HG03460 (cell line): ENCODE measurements around the gene USP11.

Source experiments
- ATAC-seq: cut with Tn5 transposase; IDR thresholded peaks from one replicate; pipeline ENCODE4 v1.9.1; 2021; ENCODE audit not compliant: unreplicated experiment

The USP11 gene

DNA sequence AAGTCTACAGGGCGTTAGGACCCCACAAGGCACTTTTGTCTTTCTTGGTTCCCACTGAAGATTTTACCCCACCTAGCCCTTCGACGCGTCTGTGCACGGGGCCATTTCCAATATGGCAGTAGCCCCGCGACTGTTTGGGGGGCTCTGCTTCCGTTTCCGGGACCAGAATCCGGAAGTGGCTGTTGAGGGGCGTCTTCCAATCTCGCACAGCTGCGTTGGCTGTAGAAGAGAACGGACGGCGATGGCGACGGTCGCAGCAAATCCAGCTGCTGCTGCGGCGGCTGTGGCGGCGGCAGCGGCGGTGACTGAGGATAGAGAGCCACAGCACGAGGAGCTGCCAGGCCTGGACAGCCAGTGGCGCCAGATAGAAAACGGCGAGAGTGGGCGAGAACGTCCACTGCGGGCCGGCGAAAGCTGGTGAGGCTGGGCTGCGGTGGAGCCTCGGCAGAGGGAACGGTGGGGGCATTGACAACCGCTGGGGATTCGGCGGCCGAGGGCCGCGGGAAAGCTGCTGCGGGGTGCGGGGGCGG is at the start of gene USP11:
USP11 (plus strand) TSS at position 207 of the 530 bp plus-strand sequence; CDS start at position 242, 35 bp downstream.
- ATAC-seq, result peak; percentile 15

DNA sequence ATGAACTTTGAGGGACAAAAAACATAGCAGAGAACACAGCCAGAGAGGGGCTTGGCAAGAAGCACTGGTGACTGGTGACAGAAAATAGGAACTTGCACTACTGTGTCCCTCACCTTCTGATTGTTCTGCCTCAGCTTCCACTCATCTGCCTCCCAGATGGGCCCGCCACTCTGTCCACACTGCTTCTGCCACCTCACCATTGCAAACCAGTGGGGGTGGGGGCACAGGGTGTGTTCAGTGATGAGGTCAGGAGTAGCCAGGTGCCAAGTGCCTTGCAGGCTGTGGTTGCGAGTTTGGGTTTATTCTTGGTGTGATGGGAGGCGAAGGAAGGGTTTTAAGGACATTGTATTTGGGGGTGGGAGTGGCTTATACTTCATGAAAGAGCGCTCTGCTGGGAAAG is 48.3 kb upstream of the USP11 start:
- no peak for ATAC-seq

DNA sequence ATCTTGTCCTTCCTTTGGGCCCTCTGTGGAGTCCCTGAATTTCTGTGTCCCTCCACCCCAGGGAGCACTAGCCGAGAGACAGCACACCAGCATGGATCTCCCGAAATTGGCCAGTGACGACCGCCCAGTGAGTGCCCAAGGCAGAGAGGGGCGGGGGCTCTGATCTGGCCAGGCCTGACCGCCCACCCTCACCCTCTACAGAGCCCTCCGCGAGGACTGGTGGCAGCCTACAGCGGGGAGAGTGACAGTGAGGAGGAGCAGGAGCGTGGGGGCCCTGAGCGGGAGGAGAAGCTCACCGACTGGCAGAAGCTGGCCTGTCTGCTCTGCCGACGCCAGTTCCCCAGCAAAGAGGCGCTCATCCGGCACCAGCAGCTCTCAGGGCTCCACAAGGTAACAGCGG is 47.6 kb upstream of the USP11 start:
- ATAC-seq, result no peak

DNA sequence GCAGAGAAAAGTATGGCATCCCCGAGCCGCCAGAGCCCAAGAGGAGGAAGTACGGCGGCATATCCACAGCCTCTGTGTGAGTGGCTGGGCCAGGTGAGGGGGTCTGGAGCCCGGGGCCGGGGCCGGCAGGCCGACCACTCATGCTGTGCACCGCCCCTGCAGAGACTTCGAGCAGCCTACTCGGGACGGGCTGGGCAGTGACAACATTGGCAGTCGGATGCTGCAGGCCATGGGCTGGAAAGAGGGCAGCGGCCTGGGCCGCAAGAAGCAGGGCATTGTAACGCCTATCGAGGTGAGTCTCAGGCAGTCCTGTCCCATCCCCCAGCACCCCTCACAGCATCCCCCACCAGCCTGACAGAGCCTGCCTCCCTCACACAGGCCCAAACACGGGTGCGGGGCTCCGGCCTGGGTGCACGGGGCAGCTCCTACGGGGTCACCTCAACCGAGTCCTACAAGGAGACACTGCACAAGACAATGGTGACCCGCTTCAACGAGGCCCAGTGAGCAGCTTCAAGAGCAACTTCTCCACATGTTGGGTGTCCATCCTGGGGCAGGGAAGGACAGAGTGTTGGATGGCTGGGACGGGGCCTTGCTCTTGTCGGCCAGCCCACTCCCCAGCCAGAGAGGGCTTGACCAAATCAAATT is 46.6 kb upstream of the USP11 start:
- ATAC-seq, result no peak

DNA sequence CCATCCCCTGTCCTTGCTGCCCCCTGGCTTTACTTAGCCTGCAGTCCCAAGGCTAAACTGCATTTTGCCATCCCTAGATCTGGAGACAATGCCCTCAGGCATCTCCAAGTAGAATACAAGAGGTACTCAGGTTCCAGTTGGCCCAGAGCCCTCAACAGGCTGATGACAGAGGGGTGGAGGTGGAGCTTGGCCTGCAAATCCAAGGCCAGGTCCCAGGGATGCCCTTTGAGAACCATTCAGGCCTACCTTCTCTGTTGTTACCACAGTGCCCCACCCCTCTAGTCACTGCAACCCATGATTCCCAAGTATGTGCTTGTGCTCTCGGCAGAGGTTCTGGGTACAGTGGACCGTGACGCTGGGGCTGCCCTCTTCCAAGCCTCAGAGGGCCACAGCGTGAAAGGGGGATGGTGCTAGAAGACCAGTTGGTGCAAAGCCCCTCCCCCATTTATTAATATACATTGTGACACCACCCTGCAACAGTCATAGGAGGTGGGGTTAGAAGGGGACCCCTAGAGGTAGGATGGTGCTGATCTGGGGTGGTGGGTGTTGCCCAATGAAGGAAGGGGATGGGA is 45.6 kb upstream of the USP11 start:
- ATAC-seq, result no peak

DNA sequence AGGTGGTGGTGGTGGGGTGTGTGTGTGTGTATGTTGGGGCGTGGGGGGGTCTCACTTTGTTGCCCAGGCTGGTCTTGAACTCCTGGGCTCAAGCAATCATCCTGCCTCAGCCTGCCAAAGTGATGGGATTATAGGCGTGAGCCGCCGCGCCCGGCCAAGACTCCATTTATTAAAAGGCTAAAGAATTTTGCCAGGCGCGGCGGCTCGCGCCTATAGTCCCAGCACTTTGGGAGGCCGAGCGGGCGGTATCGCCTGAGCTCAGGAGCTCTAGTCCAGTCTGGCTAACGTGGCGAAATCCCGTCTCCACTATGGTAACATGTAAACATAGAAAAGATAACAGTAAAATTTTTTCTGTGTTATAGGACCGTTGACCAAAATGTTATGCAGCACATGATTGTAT is 42.9 kb upstream of the USP11 start:
- ATAC-seq, result no peak

DNA sequence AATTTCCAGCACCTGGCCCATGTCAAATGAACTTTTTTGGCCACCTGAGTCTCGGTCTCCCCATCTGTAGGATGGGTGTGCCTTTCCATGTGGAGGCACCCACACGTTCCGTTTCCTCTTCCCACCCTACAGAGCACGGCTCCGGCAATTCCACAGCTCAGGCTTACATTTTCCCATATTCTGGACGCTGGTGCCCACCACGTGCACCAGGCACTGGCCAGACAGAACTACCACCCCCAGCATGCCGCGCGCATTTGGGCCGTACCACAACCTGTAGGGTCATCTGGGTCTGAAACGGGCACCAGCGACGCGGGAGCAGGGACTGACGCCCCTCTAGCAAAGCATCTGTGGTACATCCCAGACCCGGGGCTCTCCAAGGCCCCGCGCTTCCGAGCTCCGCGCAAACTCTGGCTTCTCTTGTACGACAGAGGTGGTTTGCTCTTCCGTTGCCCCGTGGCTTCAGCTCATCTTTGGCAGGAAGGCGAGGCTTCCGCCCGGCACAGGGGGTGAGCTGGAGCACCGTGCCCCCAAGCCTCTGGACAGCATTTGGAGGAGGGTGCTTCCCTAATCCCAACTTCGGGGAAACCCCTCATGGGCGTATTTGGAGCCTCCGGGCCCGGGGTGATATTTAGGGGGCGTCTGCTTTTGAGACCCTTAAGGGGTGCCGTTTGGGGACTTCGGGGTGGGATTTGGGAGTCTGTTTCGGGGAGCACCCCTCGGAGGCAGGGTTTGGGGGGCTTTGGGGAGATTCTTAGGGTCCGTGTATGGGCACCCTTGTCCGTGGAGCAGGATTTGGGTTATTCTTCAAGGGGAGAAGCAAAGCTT is 42.2 kb upstream of the USP11 start:
- peak; percentile 70 for ATAC-seq

DNA sequence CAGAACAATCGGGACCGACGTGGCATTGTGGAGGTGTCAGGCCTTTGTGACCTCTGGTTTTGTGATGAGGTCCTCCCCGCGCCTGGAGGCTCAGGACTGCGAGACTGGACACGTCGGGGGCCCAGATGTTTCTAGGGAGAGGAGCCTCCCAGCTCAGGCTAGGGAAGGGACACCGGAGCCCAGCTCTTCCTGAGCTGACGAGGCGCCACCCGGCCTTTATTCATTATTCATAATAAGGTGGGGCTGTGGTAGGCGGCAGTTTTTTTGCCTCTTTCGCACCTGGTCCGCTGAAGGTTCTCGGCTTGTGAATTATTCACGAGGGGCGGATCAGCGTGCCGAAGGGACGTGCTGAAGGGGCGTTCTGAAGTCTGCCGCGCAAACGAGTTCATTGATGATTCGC is 41.5 kb upstream of the USP11 start:
- no peak for ATAC-seq

DNA sequence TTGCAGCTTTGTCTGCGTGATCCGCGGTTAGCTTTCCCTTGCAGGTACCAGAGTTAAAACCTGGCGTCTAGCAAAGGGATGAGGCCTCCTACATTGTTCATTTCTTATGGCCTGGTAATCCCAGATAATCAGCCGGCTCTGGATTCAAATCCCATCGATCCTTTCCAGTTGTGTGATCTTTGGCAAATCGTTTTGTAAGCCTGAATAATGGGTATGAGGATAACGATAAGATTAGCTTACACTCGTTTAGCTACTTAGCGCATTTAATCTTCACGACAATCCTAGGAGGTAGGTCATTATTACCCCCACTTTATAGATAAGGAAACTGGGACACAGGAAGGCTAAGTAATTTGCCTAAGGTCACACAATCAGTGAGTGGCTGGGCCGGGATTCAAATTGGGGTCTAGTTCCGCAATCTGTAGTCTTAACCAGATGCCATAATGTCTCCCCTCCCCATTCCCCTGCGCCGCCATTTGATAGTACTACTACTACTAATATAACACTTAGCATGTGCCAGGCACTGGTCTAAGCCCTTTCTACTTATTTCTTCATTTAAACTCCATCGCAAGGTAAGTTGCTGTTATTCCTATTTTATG is 40.9 kb upstream of the USP11 start:
- ATAC-seq, result no peak

DNA sequence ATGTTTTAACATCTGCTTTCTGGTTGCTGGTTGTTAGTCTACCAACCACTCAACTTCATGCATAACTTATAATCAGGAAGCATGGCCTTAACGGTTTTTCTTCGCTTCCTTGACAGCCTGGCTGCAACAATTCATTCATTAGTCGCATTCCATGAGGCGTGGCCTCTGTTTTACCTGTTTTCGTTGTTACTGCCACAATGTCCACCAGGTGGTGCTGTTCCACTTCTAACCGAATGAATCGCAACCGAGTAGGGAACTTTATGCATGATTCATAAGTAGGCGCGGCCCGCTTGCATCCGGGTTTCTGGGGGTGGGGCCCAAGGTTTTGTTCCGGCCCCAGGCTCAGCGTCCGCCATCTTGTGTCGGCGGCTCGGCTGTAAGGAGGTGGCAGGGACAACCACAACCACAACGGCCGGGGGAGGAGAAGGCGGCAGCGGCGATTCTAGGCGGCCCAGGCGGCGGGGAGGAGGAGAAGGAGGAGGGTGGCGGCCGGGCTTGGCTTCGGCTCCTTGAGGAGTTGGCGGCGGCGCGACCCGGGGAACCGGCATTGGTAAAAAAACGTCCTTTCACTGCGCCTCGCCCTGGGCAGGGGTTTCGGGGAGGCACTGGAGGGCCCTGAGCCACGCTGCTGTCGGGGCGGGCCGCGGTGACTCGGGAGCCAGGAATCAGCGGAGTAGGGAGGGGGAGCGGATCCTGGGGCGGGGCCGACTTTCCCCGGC is 39.2 kb upstream of the USP11 start, which contains the start of gene UBA1:
UBA1 (plus strand) TSS at position 355 of the 719 bp plus-strand sequence. CDS start 4,974 bp downstream, outside the sequence.
- peak; percentile 47 for ATAC-seq

DNA sequence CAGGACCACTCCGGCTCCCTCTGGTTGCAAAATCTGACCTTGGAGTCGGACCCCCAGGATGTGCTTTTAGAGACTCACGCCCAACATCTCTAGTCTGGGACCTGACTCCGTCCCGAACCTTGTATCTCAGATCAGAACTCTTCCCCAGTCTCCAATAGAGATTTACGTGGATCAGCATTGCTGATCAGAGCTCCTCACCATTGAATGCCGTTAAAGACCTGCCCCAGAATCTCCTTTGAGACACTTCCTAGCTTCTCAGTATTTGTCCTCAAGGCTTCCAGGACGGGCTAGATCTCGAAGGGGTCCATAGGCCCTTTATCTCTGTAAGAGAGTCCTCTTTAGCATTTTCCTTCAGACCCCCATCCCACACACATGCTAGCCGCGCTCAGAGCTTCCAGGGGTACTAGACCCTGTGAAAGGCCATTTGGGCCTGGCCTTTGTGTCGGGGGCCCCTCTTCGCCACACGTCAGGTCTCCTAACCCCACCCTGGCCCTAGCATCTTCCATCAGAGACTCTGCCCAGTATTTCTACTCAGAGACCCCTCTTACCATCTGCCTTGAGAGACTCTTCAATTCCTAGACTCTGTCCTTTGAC is 38.5 kb upstream of the USP11 start:
- no peak for ATAC-seq

DNA sequence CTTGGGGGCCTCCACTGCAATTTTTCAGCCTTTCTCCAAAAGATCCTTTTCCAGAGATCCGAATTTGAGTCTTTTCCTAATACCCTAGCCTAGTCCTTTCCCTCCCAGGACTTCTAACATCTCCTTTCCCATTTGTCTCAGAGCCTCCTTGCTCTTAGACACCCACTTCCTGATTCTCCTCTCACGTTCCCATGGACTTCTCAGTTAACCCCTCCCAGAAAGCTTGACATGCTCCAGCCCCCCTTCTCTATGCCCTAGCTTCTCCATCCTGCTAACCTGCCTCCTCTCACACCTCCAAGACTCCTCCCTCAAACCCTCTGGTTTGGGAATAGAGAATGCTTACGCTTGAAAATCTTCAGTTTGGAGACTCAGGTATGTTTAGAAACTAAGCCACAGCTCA is 36.7 kb upstream of the USP11 start:
- no peak for ATAC-seq

DNA sequence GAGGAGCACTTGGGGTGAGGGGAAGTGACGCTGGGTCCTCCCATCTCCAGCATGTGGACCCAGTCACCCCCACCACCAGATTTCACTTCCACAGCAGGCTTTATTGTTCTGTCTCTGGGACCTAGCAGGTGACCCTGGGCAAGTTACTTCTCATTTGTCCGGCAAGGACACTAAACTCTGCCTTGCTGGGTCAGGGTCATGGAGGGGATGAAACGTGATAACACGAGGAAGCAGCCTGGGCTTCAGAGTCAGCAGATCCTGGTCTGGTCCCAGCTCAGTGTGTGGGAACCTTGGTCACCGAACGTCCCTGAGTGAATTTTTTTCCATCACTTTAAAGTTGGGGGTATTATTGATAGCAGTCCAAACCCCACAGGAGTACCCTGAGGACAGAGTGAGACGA is 35.3 kb upstream of the USP11 start:
- ATAC-seq, result no peak

DNA sequence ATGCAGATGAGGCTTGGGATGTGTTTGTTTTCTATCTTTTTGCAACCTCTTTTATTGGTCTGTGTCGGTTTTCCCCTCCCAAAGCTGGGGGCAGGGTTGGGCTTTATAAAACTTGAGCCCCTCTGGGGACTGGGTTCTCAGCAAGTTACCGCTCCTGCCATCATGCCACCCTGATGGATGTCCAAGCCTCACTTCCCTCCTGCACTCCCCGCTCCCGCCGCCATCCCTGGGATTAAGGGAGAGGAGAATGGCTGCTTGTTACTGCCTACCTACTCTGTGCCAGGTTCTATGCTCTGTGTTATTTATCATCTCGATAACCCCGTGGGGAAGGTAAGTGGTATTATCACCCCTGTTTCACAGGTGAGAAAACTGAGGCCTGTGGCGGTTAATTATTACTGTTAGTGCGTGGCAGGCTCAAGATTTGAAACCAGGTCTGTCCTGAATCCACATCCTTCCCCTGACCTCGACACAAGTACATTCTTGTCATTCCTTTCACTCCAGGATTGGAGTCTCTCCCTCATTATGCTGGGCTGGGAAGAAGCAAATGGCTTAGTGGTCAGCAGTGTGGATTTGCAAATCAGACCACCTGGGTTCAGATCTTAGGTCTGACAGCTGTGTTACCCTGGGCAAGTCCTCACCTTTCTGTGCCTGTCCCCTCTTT is 34.7 kb upstream of the USP11 start:
- no peak for ATAC-seq

DNA sequence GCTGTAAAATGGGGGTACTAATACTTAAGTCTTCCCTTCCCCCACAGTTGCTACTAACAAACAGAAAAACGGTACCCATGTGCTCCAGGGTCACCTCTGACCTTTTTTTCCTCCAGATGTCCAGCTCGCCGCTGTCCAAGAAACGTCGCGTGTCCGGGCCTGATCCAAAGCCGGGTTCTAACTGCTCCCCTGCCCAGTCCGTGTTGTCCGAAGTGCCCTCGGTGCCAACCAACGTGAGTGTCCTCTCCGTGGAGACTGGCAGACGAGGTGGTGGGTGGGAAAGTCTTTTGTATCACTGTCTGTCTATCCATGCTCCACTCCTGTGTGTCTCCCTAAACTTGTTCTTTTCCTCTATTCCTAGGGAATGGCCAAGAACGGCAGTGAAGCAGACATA is 34.1 kb upstream of the USP11 start:
- no peak for ATAC-seq

DNA sequence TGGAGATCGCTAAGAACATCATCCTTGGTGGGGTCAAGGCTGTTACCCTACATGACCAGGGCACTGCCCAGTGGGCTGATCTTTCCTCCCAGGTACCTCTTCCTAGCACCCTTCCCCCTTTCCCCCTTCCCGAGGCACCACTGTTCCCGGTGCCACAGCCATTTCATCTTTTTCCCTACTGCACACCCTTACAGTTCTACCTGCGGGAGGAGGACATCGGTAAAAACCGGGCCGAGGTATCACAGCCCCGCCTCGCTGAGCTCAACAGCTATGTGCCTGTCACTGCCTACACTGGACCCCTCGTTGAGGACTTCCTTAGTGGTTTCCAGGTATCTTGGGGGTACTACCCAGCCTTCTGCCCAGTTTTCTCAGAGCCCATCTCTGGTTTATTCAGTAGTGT is 33.5 kb upstream of the USP11 start:
- ATAC-seq, result no peak

DNA sequence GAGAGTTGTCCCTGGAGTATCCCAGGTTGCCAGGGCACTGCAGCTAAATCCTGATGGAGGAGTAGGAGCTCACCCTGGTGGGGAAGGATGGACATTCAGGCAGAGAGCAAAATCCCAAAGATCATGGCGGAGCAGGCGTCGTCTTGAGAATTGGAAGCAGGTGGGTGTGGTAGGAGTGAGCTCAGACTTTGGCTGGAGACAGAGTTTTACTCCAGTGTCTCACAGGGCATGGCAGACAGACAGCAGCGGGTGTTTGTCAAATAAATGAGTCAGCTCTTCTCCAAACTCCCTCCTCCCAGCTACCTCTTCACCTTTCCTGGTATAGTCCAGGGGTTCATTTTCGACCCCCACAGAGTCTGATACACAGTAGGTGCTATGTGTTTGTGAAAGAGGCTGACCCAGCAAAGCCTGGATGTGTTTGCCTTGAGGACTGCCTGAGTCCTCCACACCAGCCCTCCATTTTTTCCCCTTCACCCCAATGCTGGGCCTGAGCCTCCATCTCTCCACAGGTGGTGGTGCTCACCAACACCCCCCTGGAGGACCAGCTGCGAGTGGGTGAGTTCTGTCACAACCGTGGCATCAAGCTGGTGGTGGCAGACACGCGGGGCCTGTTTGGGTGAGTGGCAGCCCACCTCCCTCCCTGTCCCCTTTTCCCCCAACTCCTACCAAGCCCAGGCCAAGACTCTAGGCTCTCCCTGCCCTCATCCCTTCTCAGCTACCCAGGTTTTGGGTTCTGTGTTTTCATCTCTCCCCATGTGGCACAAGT is 32.2 kb upstream of the USP11 start:
- no peak for ATAC-seq

DNA sequence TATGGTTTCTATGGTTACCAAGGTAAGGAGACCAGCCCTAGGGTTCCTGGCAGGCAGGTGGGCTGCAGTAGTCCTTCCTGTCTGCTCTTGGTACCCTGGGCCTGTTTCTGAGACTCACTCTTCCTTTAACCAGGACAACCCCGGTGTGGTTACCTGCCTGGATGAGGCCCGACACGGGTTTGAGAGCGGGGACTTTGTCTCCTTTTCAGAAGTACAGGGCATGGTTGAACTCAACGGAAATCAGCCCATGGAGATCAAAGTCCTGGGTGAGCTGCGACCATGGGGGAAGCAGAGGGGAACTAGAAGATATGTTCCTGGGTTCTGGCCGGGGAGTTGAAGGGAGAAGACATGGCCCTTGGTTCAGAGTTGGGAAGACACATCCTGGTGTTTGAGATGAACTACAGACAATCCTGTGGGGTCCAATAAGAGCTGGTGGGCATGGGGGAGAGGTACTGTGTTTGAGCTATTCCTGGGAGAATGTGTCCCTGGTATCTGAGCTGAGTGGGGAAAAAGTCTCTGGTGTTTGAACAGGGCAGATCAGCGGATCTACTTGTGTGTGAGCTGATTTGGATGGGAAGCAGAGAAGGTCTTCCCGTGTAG is 31.4 kb upstream of the USP11 start:
- no peak for ATAC-seq

DNA sequence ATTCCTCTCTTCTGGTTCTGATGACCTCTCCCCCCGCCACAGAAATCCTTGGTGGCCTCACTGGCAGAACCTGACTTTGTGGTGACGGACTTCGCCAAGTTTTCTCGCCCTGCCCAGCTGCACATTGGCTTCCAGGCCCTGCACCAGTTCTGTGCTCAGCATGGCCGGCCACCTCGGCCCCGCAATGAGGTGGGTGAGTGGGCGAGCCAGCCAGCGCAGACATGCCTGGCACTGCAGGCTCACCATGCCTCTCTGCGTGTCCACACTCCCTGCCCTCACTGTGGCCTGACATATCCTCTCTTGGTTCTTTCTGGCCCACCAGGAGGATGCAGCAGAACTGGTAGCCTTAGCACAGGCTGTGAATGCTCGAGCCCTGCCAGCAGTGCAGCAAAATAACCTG is 30.5 kb upstream of the USP11 start:
- no peak for ATAC-seq
